ENCODE measurements around the gene DNM1.

DNA sequence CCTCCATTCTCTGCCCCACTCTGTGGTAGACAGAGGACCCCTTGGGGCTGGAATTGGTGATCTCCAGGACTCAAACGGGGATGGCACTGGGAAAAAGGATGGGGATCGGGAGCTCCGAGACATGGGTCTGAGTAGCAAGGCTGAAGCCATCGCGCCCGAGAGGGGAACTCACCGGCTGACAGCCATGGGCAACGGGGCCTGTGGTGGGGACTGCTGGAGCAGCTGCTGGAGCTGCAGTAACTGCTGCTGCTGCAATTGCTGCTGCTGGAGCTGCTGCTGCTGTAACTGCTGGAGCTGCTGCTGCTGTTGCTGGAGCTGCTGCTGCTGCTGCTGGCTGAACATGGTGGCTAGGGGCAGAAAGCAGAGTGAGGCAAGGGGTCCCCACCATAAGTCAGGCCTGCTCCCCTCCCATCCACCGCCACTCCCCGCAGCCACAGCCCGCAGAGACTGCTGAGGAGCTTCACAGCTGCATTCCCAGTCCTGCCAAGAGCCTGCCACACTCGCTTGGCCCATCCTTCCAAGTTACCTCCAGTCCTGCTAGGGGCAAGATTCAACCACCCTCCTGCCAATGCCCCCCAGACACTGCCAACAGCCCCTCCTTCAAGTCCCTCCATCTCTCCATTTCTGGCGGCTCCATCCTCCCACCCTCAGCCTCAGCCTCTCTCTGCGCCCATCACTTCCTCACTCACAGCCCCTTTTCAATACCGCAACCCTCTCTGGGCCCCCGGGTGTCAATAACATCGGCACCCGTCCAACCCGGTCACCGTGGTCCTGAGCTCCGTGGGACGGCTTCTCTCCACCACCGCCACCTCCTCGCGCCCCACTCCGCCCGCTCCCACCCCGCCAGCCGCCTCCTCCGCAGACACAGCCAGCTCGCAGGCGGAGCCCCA lies 12.4 kb upstream of the DNM1 start:
- TF ChIP-seq ZNF274 (IDR thresholded peaks at IDR 0.05; ENCODE audit: low read depth, low read length) (no peak), SUZ12 (IDR thresholded peaks at IDR 0.05; ENCODE audit: extremely low read depth, insufficient read depth, insufficient read length) (no peak)
